Measurements from ENCODE around the gene TBC1D23.

The TBC1D23 gene

GRCh38 chr3:100333051-100333450, 72.3 kb downstream of the TBC1D23 start:
- ChIA-PET POLR2A (interaction anchor here (1.5 kb wide), 1 partner anchor 72 kb away, joined by 6 read pairs; the partner anchor contains the start of gene TBC1D23), CTCF (interaction anchor here (0.6 kb wide), 2 partner anchors 16 to 1469 kb away, joined by 4 to 7 read pairs; no protein-coding TSS in a partner anchor)
- Histone ChIP-seq H3K9me3 (ENCODE audit: control insufficient read depth, insufficient read depth, low read depth, low read length) (no peaks in the 10 kb centered on the region), H3K4me3 (ENCODE audit: low read depth, low read length) (no peak overlapping the region), H3K36me3 (ENCODE audit: control insufficient read depth in 2 of 2, insufficient read depth in 1 of 2, low read length in 2 of 2) (no peaks in the 10 kb centered on the region), H3K4me1 (ENCODE audit: control insufficient read depth, insufficient read depth, low read length) (0 out of 2 replicates have a peak, but pooled peaks cover 3% of the 10 kb centered on the region), H3K27ac (ENCODE audit: extremely low read depth, low read depth, low read length) (no peak overlapping the region)
- no peak for TF ChIP-seq ZNF214 (tag by site-specific recombination; IDR thresholded peaks at IDR 0.05; ENCODE audit: borderline replicate concordance)
- TF ChIP-seq YY2 (tag by site-specific recombination; IDR thresholded peaks at IDR 0.05), result no peak
- no peak for TF ChIP-seq ZNF701 (tag by site-specific recombination; IDR thresholded peaks at IDR 0.05)
- TF ChIP-seq ZNF529 (tag by site-specific recombination; IDR thresholded peaks at IDR 0.05; ENCODE audit: insufficient replicate concordance), result no peak
- no peak for TF ChIP-seq ZNF341 (tag by site-specific recombination; IDR thresholded peaks at IDR 0.05; ENCODE audit: low read depth)
- TF ChIP-seq ZNF624 (tag by site-specific recombination; IDR thresholded peaks at IDR 0.05), result no peak

GRCh38 chr3:100333970-100334487, 73.2 kb downstream of the TBC1D23 start:
- Histone ChIP-seq H3K36me3 (ENCODE audit: control insufficient read depth in 2 of 2, insufficient read depth in 1 of 2, low read length in 2 of 2) (peaks cover 0 to 2% of the 10 kb centered on the region in 2 experiments; a peak in 1 of 3 replicates), H3K4me1 (ENCODE audit: control insufficient read depth, insufficient read depth, low read length) (0 out of 2 replicates have a peak, but pooled peaks cover 3% of the 10 kb centered on the region), H3K27ac (ENCODE audit: extremely low read depth, low read depth, low read length) (peak overlapping the region; percentile 74; the same call in 1 of the 2 replicates), H3K9me3 (ENCODE audit: control insufficient read depth, insufficient read depth, low read depth, low read length) (no peaks in the 10 kb centered on the region), H3K4me3 (ENCODE audit: low read depth, low read length) (peak overlapping the region; percentile 56)
- TF ChIP-seq ZNF174 (tag by site-specific recombination; IDR thresholded peaks at IDR 0.05) (no peak), ZNF221 (tag by site-specific recombination; IDR thresholded peaks at IDR 0.05; ENCODE audit: borderline replicate concordance) (no peak), ZNF10 (tag by site-specific recombination; IDR thresholded peaks at IDR 0.05) (no peak), SCRT2 (tag by site-specific recombination; IDR thresholded peaks at IDR 0.05) (peak; percentile 18; the same call in 1 of the 2 replicates), ZNF2 (tag by site-specific recombination; IDR thresholded peaks at IDR 0.05) (0 out of 2 replicates have a peak, but pooled peaks have one; percentile 25), ZSCAN18 (tag by site-specific recombination; IDR thresholded peaks at IDR 0.05) (no peak)
- CTCF ChIA-PET, result interaction anchor here (0.6 to 1.2 kb wide), 2 partner anchors 11 to 1468 kb away, joined by 4 to 7 read pairs; no protein-coding TSS in a partner anchor
- POLR2A ChIA-PET, result interaction anchor here (0.6 to 1.5 kb wide), 3 partner anchors 47 to 158 kb away, joined by 3 to 6 read pairs (median 3); partner anchors contain the start of genes TBC1D23 and TMEM45A

GRCh38 chr3:100334488-100335351, 73.9 kb downstream of the TBC1D23 start, which contains the start of gene NIT2:
TSS of gene NIT2 (plus strand) at chr3:100334757. CDS start at chr3:100334792, 35 bp downstream.
- Histone ChIP-seq H3K9me3 (ENCODE audit: control insufficient read depth, insufficient read depth, low read depth, low read length) (no peaks in the 10 kb centered on the region), H3K36me3 (ENCODE audit: control insufficient read depth in 2 of 2, insufficient read depth in 1 of 2, low read length in 2 of 2) (peaks cover 0 to 8% of the 10 kb centered on the region in 2 experiments; a peak in 2 of 3 replicates), H3K4me1 (ENCODE audit: control insufficient read depth, insufficient read depth, low read length) (0 out of 2 replicates have a peak, but pooled peaks cover 3% of the 10 kb centered on the region), H3K27ac (ENCODE audit: extremely low read depth, low read depth, low read length) (peak within 1 kb of the TSS; percentile 74; the same call in 1 of the 2 replicates), H3K4me3 (ENCODE audit: low read depth, low read length) (peak within 1 kb of the TSS; percentile 56)
- ChIA-PET CTCF (interaction anchor here (1.0 to 1.6 kb wide), 3 partner anchors 12 to 255 kb away, joined by 3 to 4 read pairs (median 4); no protein-coding TSS in a partner anchor), POLR2A (interaction anchor here (0.6 to 1.5 kb wide), 3 partner anchors 46 to 158 kb away, joined by 3 to 6 read pairs (median 3); partner anchors contain the start of genes TBC1D23 and TMEM45A)
- TF ChIP-seq SCRT2 (tag by site-specific recombination; IDR thresholded peaks at IDR 0.05), result peak; percentile 5; the same call in 1 of the 2 replicates
- TF ChIP-seq GLIS1 (tag by site-specific recombination; IDR thresholded peaks at IDR 0.05), result peak; percentile 55
- peak; percentile 19; the same call in 1 of the 2 replicates for TF ChIP-seq SP2 (tag by site-specific recombination; IDR thresholded peaks at IDR 0.05)
- TF ChIP-seq ZNF280C (tag by site-specific recombination; IDR thresholded peaks at IDR 0.05), result no peak
- no peak for TF ChIP-seq ZNF202 (tag by site-specific recombination; IDR thresholded peaks at IDR 0.05; ENCODE audit: borderline replicate concordance)
- no peak for TF ChIP-seq ZNF274 (IDR thresholded peaks at IDR 0.05; ENCODE audit: low read length)
- no peak for TF ChIP-seq ZNF274 (tag by site-specific recombination; IDR thresholded peaks at IDR 0.05; ENCODE audit: borderline replicate concordance)
- TF ChIP-seq ZNF2 (tag by site-specific recombination; IDR thresholded peaks at IDR 0.05), result 0 out of 2 replicates have a peak, but pooled peaks have one; percentile 4
- peak; percentile 52 for TF ChIP-seq SP3 (tag by site-specific recombination; IDR thresholded peaks at IDR 0.05)
- peak; percentile 25; the same call in 1 of the 2 replicates for TF ChIP-seq TRIM28 (IDR thresholded peaks at IDR 0.05; ENCODE audit: borderline replicate concordance, low read length)
- peak; percentile 44; the same call in 1 of the 2 replicates for TF ChIP-seq ZNF335 (tag by site-specific recombination; conservative IDR thresholded peaks at IDR 0.05)
- peak; percentile 61 for TF ChIP-seq ZBTB26 (tag by site-specific recombination; optimal IDR thresholded peaks at IDR 0.05)
- TF ChIP-seq ZNF677 (tag by site-specific recombination; IDR thresholded peaks at IDR 0.05), result 0 out of 2 replicates have a peak, but pooled peaks have one; percentile 17
- TF ChIP-seq KLF8 (tag by site-specific recombination; IDR thresholded peaks at IDR 0.05), result peak; percentile 25; the same call in 1 of the 2 replicates
